ENCODE measurements around the gene MUC5AC.
"Not testable (repeated sequence)": the region's sequence is repeated elsewhere in the genome, so short reads cannot be mapped to it uniquely, and the experiment has no call there.

Gene MUC5AC

DNA sequence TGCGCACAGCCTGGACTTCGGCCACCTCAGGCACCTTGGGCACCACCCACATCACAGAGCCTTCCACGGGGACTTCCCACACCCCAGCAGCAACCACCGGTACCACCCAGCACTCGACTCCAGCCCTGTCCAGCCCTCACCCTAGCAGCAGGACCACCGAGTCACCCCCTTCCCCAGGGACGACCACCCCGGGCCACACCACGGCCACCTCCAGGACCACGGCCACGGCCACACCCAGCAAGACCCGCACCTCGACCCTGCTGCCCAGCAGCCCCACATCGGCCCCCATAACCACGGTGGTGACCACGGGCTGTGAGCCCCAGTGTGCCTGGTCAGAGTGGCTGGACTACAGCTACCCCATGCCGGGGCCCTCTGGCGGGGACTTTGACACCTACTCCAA, 91.2 kb downstream of the MUC5AC start:
- not testable (repeated sequence) for H3K36me3 ChIP-seq (ENCODE audit: insufficient read depth, low read length); H3K27me3 ChIP-seq (ENCODE audit: insufficient read depth, low read length); H3K4me1 ChIP-seq (ENCODE audit: control insufficient read depth, insufficient read depth, low read length, unreplicated experiment); H3K27ac ChIP-seq (ENCODE audit: low read depth, low read length); H3K79me2 ChIP-seq (ENCODE audit: control insufficient read depth, insufficient read depth, low read length, unreplicated experiment); H3K4me3 ChIP-seq (ENCODE audit: low read depth, low read length); H2AFZ ChIP-seq (ENCODE audit: low read length, unreplicated experiment)

DNA sequence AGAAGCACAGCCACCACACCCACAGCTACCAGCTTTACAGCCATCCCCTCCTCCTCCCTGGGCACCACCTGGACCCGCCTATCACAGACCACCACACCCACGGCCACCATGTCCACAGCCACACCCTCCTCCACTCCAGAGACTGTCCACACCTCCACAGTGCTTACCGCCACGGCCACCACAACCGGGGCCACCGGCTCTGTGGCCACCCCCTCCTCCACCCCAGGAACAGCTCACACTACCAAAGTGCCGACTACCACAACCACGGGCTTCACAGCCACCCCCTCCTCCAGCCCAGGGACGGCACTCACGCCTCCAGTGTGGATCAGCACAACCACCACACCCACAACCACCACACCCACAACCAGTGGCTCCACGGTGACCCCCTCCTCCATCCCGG, 92.7 kb downstream of the MUC5AC start:
- H2AFZ ChIP-seq (ENCODE audit: low read length, unreplicated experiment); H3K27ac ChIP-seq (ENCODE audit: low read depth, low read length); H3K4me3 ChIP-seq (ENCODE audit: low read depth, low read length); H3K4me1 ChIP-seq (ENCODE audit: control insufficient read depth, insufficient read depth, low read length, unreplicated experiment); H3K36me3 ChIP-seq (ENCODE audit: insufficient read depth, low read length); H3K27me3 ChIP-seq (ENCODE audit: insufficient read depth, low read length); H3K79me2 ChIP-seq (ENCODE audit: control insufficient read depth, insufficient read depth, low read length, unreplicated experiment): not testable (repeated sequence)
